ENCODE measurements around the gene MUC7.

Gene MUC7

DNA sequence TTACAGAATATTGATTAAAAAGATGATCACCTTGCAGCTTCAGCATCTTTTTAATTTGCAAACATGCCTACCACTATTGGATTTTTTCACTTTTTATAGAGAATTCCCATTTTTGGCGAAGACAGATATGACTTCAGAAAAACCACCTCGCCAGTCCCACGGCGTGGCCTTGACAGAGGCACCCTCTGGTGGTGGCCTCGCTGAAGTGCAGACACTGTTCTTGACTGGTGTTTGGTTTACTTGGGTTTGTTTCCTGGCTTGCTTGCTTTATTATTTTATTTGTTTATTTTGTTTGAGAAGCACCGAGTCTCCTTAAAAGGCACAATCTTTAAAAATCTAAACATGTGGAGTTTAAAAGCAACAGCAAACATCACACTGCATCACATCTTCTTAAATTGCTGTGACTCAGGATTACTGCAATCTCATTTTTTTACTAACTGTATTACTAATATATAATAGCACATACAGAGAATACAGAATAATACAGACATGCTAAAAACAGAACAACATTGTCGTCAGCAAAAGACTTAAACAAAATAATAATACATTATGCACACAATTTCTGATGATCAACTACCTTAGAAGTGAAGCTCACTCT, 33.3 kb downstream of the MUC7 start:
- peak; percentile 65 for DNase-seq (ENCODE audit: low read depth)
- no peak overlapping the region for H3K4me3 ChIP-seq (ENCODE audit: low read depth, low read length)
- TF ChIP-seq, protein P1, sequence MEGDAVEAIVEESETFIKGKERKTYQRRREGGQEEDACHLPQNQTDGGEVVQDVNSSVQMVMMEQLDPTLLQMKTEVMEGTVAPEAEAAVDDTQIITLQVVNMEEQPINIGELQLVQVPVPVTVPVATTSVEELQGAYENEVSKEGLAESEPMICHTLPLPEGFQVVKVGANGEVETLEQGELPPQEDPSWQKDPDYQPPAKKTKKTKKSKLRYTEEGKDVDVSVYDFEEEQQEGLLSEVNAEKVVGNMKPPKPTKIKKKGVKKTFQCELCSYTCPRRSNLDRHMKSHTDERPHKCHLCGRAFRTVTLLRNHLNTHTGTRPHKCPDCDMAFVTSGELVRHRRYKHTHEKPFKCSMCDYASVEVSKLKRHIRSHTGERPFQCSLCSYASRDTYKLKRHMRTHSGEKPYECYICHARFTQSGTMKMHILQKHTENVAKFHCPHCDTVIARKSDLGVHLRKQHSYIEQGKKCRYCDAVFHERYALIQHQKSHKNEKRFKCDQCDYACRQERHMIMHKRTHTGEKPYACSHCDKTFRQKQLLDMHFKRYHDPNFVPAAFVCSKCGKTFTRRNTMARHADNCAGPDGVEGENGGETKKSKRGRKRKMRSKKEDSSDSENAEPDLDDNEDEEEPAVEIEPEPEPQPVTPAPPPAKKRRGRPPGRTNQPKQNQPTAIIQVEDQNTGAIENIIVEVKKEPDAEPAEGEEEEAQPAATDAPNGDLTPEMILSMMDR (IDR thresholded peaks at IDR 0.05; ENCODE audit: insufficient read depth, low read depth, low read length, missing control alignments): peak; percentile 97

DNA sequence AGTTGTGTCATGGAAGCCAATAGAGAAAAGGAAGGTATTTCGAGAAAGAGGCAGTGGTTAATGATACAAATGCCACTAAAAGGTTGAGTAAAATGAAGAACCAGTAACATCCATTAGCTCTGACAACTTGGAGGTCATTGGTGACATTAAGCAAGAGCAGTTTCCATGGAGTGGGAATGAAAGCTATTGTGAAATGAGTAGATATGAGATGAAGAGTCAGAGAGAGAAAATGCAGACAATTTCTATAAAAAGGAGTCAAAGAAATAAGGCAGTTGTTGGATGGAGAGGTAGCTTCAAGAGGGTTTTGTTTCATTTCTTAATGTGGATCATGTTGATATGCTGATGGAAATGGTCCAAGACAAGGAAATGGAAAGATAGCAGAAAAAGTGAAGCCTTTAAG, 36.8 kb downstream of the MUC7 start:
- DNase-seq (ENCODE audit: low read depth): no peak
- no peak overlapping the region for H3K4me3 ChIP-seq (ENCODE audit: low read depth, low read length)
- TF ChIP-seq, protein P1 (IDR thresholded peaks at IDR 0.05; ENCODE audit: insufficient read depth, low read depth, low read length, missing control alignments): no peak

DNA sequence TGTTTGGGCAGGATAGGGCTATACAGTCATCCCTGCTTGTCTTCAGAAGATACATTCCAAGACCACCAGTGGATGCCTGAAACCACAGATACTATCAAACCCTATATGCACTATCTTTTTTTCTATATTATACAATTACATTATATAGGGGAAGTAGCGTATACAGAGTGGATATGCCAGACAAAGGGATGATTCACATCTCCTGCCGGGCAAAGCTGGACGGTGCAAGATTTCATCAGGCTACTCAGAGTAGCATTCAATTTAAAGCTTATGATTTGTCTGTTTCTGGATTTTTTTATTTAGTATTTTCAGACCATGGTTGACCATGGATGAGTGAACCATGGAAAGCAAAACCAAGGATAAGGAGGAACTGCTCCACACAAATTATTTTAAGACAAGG, 39.4 kb downstream of the MUC7 start:
- DNase-seq (ENCODE audit: low read depth): no peak
- no peak overlapping the region for H3K4me3 ChIP-seq (ENCODE audit: low read depth, low read length)
- TF ChIP-seq, protein P1 (IDR thresholded peaks at IDR 0.05; ENCODE audit: insufficient read depth, low read depth, low read length, missing control alignments): no peak

DNA sequence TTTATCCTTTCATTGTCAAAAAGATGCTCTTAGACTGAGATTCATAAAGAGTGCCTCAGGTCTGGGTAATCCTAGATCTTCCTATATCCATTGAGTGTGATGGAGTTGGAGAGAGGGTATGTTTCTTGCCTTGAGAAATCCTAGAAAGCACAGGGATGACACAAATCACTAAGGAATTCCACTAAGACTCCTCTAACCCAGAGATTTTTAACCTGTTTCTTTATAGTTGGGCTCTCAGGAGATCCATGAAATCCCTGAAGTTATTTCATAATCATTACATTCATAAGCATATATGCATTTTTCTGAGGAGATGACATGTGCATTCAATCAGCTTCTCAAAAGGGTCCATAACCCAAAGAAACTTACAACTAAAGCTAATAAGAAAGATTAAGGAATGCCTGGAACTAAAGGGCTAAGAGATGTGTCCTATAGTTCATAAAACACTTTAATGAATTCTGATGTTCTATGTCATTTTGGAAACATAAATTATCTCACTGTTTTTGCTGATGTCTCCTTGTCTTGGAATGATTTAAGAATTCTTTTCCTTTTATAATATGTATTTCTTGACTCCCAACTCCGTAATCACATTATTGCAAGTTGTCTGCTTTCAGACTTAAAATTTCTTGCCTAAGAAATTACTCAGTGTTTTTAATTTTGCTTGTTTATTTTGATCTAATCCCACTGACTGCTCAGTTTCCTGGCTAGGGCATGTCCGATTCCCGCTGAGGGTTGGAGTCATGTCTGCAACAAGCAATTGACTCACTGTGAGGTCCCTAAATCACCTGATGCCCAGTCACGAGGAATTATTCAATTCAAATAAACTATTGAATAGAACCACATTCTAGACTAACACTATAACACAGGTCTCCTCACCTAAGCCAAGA, 43.6 kb downstream of the MUC7 start:
- no peak for DNase-seq (ENCODE audit: low read depth)
- no peak overlapping the region for H3K4me3 ChIP-seq (ENCODE audit: low read depth, low read length)
- TF ChIP-seq, protein P1 (IDR thresholded peaks at IDR 0.05; ENCODE audit: insufficient read depth, low read depth, low read length, missing control alignments): no peak

DNA sequence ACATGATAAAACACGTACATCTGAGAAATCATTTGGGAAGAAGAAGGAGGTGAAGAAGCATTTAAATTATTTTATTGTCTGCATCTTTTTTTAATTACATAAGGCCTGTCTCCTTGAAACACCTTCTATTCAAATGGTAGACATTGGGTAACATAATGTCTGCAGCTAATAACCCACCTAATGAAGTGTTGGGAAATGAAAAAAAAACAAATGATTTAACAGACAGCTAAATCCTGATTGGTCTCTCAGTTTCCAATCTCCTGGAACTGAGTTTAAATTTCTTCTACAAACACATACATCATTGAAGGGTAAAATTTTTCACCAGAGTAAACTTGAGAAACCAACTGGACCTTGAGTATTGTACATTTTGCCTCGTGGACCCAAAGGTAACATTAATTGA, 46.3 kb downstream of the MUC7 start, which contains the start of gene AMTN:
Gene AMTN (plus strand): TSS at position 301 of the 400 bp plus-strand sequence. CDS start 209 bp downstream, outside the sequence.
- no peak for DNase-seq (ENCODE audit: low read depth)
- TF ChIP-seq, protein P1 (IDR thresholded peaks at IDR 0.05; ENCODE audit: insufficient read depth, low read depth, low read length, missing control alignments): no peak
- no peak within 1 kb of the TSS for H3K4me3 ChIP-seq (ENCODE audit: low read depth, low read length)

DNA sequence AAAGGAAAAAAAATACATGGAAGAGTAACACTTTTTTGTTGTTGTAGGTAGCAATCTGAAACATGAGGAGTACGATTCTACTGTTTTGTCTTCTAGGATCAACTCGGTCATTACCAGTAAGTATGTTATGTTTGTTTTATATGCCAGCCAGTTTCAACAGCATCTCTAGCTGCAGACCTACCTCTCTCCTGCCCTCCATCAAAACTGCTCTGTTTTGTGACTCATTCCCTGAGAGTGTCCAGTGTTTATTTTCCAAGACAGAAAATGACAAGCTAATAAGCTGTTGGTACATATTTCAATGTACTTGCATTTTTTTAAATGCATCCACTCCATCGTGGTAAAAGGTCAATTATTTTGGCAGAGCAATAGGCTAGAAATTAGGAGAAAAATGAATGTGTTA, 46.7 kb downstream of the MUC7 start:
- TF ChIP-seq, protein P1 (IDR thresholded peaks at IDR 0.05; ENCODE audit: insufficient read depth, low read depth, low read length, missing control alignments): no peak
- H3K4me3 ChIP-seq (ENCODE audit: low read depth, low read length): no peak overlapping the region
- no peak for DNase-seq (ENCODE audit: low read depth)

Data from GM12865 (cell line).